Sigmoid colon (tissue), 4 donors: ENCODE measurements around the gene CRB2.

Source experiments
- POLR2A ChIP-seq, 2 donors: fragments of 450-650 bp; IDR thresholded peaks; one replicate each; pipeline ENCODE4 v1.6.1; 2016; ENCODE audit warnings: antibody characterized with exemption in 2 of 2, mild to moderate bottlenecking in 2 of 2, moderate library complexity in 2 of 2
- POLR2AphosphoS5 ChIP-seq, 4 donors: sonication (generic); formaldehyde crosslinking; IDR thresholded peaks; one replicate each; pipeline ENCODE4 v1.6.1; 2017; ENCODE audit warnings: antibody characterized with exemption in 4 of 4
- TF ChIP-seq, protein P1 (sequence below), 4 experiments: fragments of 450-650 bp in 3 of 4; fragments of 200-600 bp in 1 of 4; IDR thresholded peaks; one replicate each; pipeline ENCODE4 v1.5.1; 2016 to 2019; ENCODE audit warnings: antibody characterized with exemption in 4 of 4, mild to moderate bottlenecking in 3 of 4, moderate library complexity in 2 of 4

DNA sequence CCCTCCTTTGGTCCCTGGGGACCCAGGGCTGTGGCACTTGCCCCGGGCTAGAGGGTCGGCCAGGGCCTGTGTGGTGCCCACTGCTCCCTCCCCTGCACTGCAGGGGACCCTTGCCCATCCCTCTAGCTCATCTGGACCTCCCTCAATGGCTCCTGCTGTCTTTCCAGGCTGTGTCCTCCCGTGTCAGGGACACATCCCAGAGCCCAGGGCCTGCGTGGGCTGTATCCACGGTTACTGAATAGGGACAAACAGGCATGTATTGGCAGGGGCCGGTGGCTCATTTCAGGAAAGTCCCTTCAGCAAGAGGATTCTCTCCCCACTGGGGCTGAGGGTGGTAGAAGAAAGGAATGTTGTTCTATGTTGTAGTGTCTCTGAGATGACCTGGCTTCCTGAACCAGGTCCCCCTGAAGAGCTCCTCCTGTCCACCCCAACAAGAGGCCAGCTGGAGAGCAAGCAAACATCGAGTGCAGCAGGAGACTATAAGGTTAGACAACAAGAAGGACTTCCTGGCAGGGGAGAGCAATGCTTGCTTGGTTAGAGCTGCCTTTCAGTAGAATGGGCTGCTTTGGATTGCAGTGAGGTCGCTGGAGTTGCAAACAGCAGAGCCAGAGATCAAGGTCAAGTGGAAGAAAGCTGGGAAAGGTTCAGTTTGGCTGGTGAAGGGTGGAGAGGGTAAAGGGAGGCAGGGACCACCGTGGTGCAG lies 1.0 kb upstream of the CRB2 start:
- no peak for TF ChIP-seq POLR2A (IDR thresholded peaks at IDR 0.05)
- TF ChIP-seq, protein P1, sequence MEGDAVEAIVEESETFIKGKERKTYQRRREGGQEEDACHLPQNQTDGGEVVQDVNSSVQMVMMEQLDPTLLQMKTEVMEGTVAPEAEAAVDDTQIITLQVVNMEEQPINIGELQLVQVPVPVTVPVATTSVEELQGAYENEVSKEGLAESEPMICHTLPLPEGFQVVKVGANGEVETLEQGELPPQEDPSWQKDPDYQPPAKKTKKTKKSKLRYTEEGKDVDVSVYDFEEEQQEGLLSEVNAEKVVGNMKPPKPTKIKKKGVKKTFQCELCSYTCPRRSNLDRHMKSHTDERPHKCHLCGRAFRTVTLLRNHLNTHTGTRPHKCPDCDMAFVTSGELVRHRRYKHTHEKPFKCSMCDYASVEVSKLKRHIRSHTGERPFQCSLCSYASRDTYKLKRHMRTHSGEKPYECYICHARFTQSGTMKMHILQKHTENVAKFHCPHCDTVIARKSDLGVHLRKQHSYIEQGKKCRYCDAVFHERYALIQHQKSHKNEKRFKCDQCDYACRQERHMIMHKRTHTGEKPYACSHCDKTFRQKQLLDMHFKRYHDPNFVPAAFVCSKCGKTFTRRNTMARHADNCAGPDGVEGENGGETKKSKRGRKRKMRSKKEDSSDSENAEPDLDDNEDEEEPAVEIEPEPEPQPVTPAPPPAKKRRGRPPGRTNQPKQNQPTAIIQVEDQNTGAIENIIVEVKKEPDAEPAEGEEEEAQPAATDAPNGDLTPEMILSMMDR (IDR thresholded peaks at IDR 0.05): no peak
- no peak for TF ChIP-seq POLR2AphosphoS5 (IDR thresholded peaks at IDR 0.05)
